Measurements from ENCODE around the gene FXYD4. TPM values are rescaled to one million over a fixed set of nuclear protein-coding genes. Genes with fewer than 3 reads are reported as not detected.

The FXYD4 gene
- total RNA-seq, 2 donors from 2014 or later = not detected

GRCh38 chr10:43355749-43356371 is 15.6 kb upstream of the FXYD4 start:
- H3K4me1 ChIP-seq = peaks cover 2% of the 10 kb centered on the region
- no peak overlapping the region for H3K4me3 ChIP-seq
- whole genome bisulfite sequencing, 2 donors = 54 to 57% methylated on average over 4 of the region's 4 CpGs
- H3K27me3 ChIP-seq = no peaks in the 10 kb centered on the region
- H3K27ac ChIP-seq = no peak overlapping the region
- TF ChIP-seq CTCF (IDR thresholded peaks at IDR 0.05) = no peak
- TF ChIP-seq POLR2A (IDR thresholded peaks at IDR 0.05) = no peak
- no peaks in the 10 kb centered on the region for H3K9me3 ChIP-seq
- DNase-seq = peak in 1 of 4 donors; percentile 16
- intact Hi-C loops (cut with DNase I) = no loop called here
- ATAC-seq = no peak
- H3K36me3 ChIP-seq (replicated peaks in 1 of 2; ENCODE audit: insufficient read depth in 1 of 2, low read depth in 2 of 2) = no peaks in the 10 kb centered on the region

DNA sequence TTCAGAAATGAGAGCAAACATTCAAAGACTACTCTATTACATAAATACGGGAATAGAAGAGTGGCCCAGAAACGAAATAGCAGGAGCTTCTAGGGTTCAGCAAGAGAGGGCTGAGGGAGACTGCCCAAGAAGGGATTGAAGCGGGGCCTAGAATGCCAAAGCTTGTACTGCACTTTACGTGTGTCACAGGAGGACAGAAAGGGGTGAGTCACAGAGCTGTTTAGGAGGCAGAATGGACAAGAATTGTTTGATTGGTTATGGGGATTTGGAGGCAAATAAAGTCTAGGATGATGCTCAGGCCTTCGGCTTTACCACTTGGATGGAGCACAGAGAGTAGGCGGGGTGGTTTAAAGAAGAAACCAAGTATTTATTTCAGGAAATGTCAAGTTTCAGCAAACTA is 11.3 kb upstream of the FXYD4 start:
- Histone ChIP-seq H3K36me3 (replicated peaks in 1 of 2; ENCODE audit: insufficient read depth in 1 of 2, low read depth in 2 of 2) (no peaks in the 10 kb centered on the region), H3K9me3 (no peaks in the 10 kb centered on the region), H3K27me3 (no peaks in the 10 kb centered on the region), H3K27ac (no peak overlapping the region), H3K4me3 (no peak overlapping the region), H3K4me1 (peaks cover 12% of the 10 kb centered on the region)
- intact Hi-C loops (cut with DNase I) = no loop called here
- WGBS, 2 donors = 75 to 80% methylated on average over 6 of the region's 6 CpGs
- no peak for ATAC-seq
- no peak for DNase-seq
- no peak for TF ChIP-seq CTCF (IDR thresholded peaks at IDR 0.05)
- TF ChIP-seq POLR2A (IDR thresholded peaks at IDR 0.05) = no peak

- DNase-seq (no peak), ATAC-seq (no peak)
- Histone ChIP-seq H3K27ac (peak overlapping the region; percentile 68 to 88 (median 86)), H3K9me3 (no peaks in the 10 kb centered on the region), H3K4me3 (peak overlapping the region in 1 of 2 donors; percentile 64), H3K36me3 (replicated peaks in 1 of 2; ENCODE audit: insufficient read depth in 1 of 2, low read depth in 2 of 2) (no peaks in the 10 kb centered on the region), H3K4me1 (peaks cover 12% of the 10 kb centered on the region), H3K27me3 (no peaks in the 10 kb centered on the region)
- intact Hi-C loops (cut with DNase I) = no loop called here
- WGBS, 2 donors = 10 to 14% methylated on average over 9 to 21 of the region's 21 CpGs
- TF ChIP-seq POLR2A (IDR thresholded peaks at IDR 0.05) (no peak), CTCF (IDR thresholded peaks at IDR 0.05) (no peak)
These were observed 9.8 kb upstream of the FXYD4 start for GRCh38 chr10:43361547-43362190.

GRCh38 chr10:43362191-43362839 is 9.1 kb upstream of the FXYD4 start:
- H3K27ac ChIP-seq = peak overlapping the region; percentile 68 to 88 (median 86)
- intact Hi-C loops (cut with DNase I) = no loop called here
- peak; percentile 99 for ATAC-seq
- H3K36me3 ChIP-seq (replicated peaks in 1 of 2; ENCODE audit: insufficient read depth in 1 of 2, low read depth in 2 of 2) = no peaks in the 10 kb centered on the region
- no peaks in the 10 kb centered on the region for H3K27me3 ChIP-seq
- peak; percentile 99 to 100 (median 100) for DNase-seq
- peaks cover 12% of the 10 kb centered on the region for H3K4me1 ChIP-seq
- no peaks in the 10 kb centered on the region for H3K9me3 ChIP-seq
- 0 to 6% methylated on average over 2 to 46 of the region's 48 CpGs for whole genome bisulfite sequencing, 2 donors
- H3K4me3 ChIP-seq = peak overlapping the region; percentile 25 to 64
- peak in 6 of 7 experiments; percentile 24 to 85 (median 58) for TF ChIP-seq CTCF (IDR thresholded peaks at IDR 0.05)
- TF ChIP-seq POLR2A (IDR thresholded peaks at IDR 0.05) = peak; percentile 49 to 81 (median 79)
